HepG2 (cell line): ENCODE data around the gene PCNA. TPM values are rescaled to one million over a fixed set of nuclear protein-coding genes. Genes with fewer than 3 reads are reported as not detected.

Source experiments
- ATF7 ChIP-seq, 2 experiments: fragments of 450-650 bp in 1 of 2; sonication (generic) in 1 of 2; formaldehyde crosslinking in 1 of 2; IDR thresholded peaks; 2 replicates each; pipeline versions ENCODE4 v1.4.0 to v1.6.1; 2016 to 2020; ENCODE audit warnings: antibody characterized with exemption in 1 of 2, mild to moderate bottlenecking in 1 of 2, missing genetic modification reagents in 1 of 2
- DDIT3 ChIP-seq: sonication (generic); formaldehyde crosslinking; IDR thresholded peaks from 2 replicates; pipeline ENCODE4 v1.4.0; 2020; ENCODE audit warnings: mild to moderate bottlenecking, missing genetic modification reagents
- ERF ChIP-seq: IDR thresholded peaks from 2 replicates; pipeline ENCODE4 v1.6.1; 2018; ENCODE audit warnings: missing biosample characterization, missing genetic modification reagents
- HCFC1 ChIP-seq: fragments of 150-350 bp; IDR thresholded peaks from 2 replicates; pipeline ENCODE4 v1.6.1; 2014; ENCODE audit warnings: low read depth, low read length
- NFE2L2 ChIP-seq: fragments of 150-350 bp; IDR thresholded peaks from 2 replicates; pipeline ENCODE4 v1.6.1; 2014; ENCODE audit warnings: low read length
- NONO ChIP-seq, 2 experiments: fragments of 450-650 bp in 1 of 2; sonication (generic) in 1 of 2; formaldehyde crosslinking in 1 of 2; IDR thresholded peaks in 1 of 2; conservative IDR thresholded peaks in 1 of 2; 2 replicates each; pipeline versions ENCODE4 v1.6.1 to v1.8.0; 2017 to 2022; ENCODE audit warnings: mild to moderate bottlenecking in 1 of 2, missing genetic modification reagents in 1 of 2, moderate library complexity in 1 of 2
- POGZ ChIP-seq: sonication (generic); formaldehyde crosslinking; IDR thresholded peaks from 2 replicates; pipeline ENCODE4 v1.4.0; 2020; ENCODE audit warnings: mild to moderate bottlenecking, missing genetic modification reagents
- RBM39 ChIP-seq: fragments of 200-400 bp; formaldehyde crosslinking; IDR thresholded peaks from one replicate; pipeline ENCODE4 v1.6.1; 2018; ENCODE audit warnings: antibody characterized with exemption, mild to moderate bottlenecking, low read depth, low read length; ENCODE audit not compliant: poor library complexity, severe bottlenecking
- SIN3A ChIP-seq: IDR thresholded peaks from 2 replicates; pipeline ENCODE4 v1.6.1; 2011; ENCODE audit warnings: low read depth, mild to moderate bottlenecking, control low read depth, low read length, borderline replicate concordance
- SIX1 ChIP-seq: sonication (generic); formaldehyde crosslinking; IDR thresholded peaks from 2 replicates; pipeline ENCODE4 v1.4.0; 2020; ENCODE audit warnings: missing genetic modification reagents, borderline replicate concordance
- SMAD9 ChIP-seq: sonication (generic); formaldehyde crosslinking; IDR thresholded peaks from 2 replicates; pipeline ENCODE4 v1.5.1; 2020; ENCODE audit warnings: mild to moderate bottlenecking, missing genetic modification reagents
- SOX13 ChIP-seq, 3 experiments: fragments of 450-650 bp in 1 of 3; sonication (generic) in 1 of 3; formaldehyde crosslinking in 1 of 3; IDR thresholded peaks in 2 of 3; conservative IDR thresholded peaks in 1 of 3; 2 replicates each; pipeline versions ENCODE4 v1.5.0 to v1.6.1; 2016 to 2020; ENCODE audit warnings: antibody characterized with exemption in 1 of 3, mild to moderate bottlenecking in 1 of 3, missing compliant biosample characterization in 1 of 3, missing genetic modification reagents in 1 of 3, moderate library complexity in 1 of 3
- TCF12 ChIP-seq, 2 experiments: fragments of 450-650 bp in 1 of 2; sonication (generic) in 1 of 2; formaldehyde crosslinking in 1 of 2; IDR thresholded peaks; 2 replicates each; pipeline versions ENCODE4 v1.6.1 to v1.8.0; 2017 to 2022; ENCODE audit warnings: antibody characterized with exemption in 1 of 2, mild to moderate bottlenecking in 1 of 2, missing genetic modification reagents in 1 of 2, moderate library complexity in 1 of 2
- ZNF230 ChIP-seq: sonication (generic); formaldehyde crosslinking; IDR thresholded peaks from 2 replicates; pipeline ENCODE4 v1.4.0; 2020; ENCODE audit warnings: mild to moderate bottlenecking, missing genetic modification reagents
- ZNF232 ChIP-seq: sonication (generic); formaldehyde crosslinking; IDR thresholded peaks from 2 replicates; pipeline ENCODE4 v1.4.0; 2020; ENCODE audit warnings: missing genetic modification reagents, borderline replicate concordance
- ZNF234 ChIP-seq: sonication (generic); formaldehyde crosslinking; conservative IDR thresholded peaks from 2 replicates; pipeline ENCODE4 v1.5.1; 2020; ENCODE audit warnings: mild to moderate bottlenecking, missing genetic modification reagents
- ZNF30 ChIP-seq: sonication (generic); formaldehyde crosslinking; IDR thresholded peaks from 2 replicates; pipeline ENCODE4 v1.5.0; 2020; ENCODE audit warnings: mild to moderate bottlenecking, missing genetic modification reagents
- ZNF652 ChIP-seq: IDR thresholded peaks from 2 replicates; pipeline ENCODE4 v1.6.1; 2016; ENCODE audit warnings: low read depth, borderline replicate concordance
- ZNF746 ChIP-seq: sonication (generic); formaldehyde crosslinking; IDR thresholded peaks from 2 replicates; pipeline ENCODE4 v1.8.0; 2022; ENCODE audit warnings: mild to moderate bottlenecking, missing genetic modification reagents
- ZNF777 ChIP-seq: sonication (generic); formaldehyde crosslinking; IDR thresholded peaks from 2 replicates; pipeline ENCODE4 v1.4.0; 2020; ENCODE audit warnings: missing genetic modification reagents
- ZNF784 ChIP-seq: sonication (generic); formaldehyde crosslinking; IDR thresholded peaks from 2 replicates; pipeline ENCODE4 v1.5.1; 2020; ENCODE audit warnings: missing genetic modification reagents, mild to moderate bottlenecking, borderline replicate concordance
- ZNF792 ChIP-seq: IDR thresholded peaks from 2 replicates; pipeline ENCODE4 v1.6.1; 2016
- polyA plus RNA-seq, 8 experiments: library from polyadenylated mRNA; depleted of rRNA in 3 of 8; stranded (reverse) in 7 of 8; unstranded in 1 of 8; fragments of >200 nt; fragmentation: Illumina TruSeq in 4 of 8; extraction: Trizol in 4 of 8; gene quantifications; 2 replicates each; pipeline versions ENCODE4 v1.2.1 to v1.2.3, GENCODE V29; 2011 to 2016; ENCODE audit warnings: low read depth in 4 of 8, missing spikeins in 1 of 8, mixed read lengths in 1 of 8; ENCODE audit not compliant: insufficient read depth in 1 of 8
- total RNA-seq, 5 experiments: library from RNA; depleted of rRNA; stranded (reverse); fragments of >200 nt; fragmentation: Illumina TruSeq; extraction: Trizol; gene quantifications; 2 replicates each; pipeline ENCODE4 v1.2.3, GENCODE V29; 2016; ENCODE audit warnings: low read depth in 1 of 5
- TF ChIP-seq, protein P1 (sequence below), 2 experiments: sonication (generic) in 1 of 2; formaldehyde crosslinking in 1 of 2; IDR thresholded peaks; 2 replicates each; pipeline versions ENCODE4 v1.4.0 to v1.6.1; 2016 to 2020; ENCODE audit warnings: borderline replicate concordance in 1 of 2, low read depth in 1 of 2, mild to moderate bottlenecking in 1 of 2, missing genetic modification reagents in 1 of 2

Gene PCNA
- total and polyA plus RNA-seq, 2 of the 13 experiments (the other 11 are each of a cell fraction or from before 2014, with no cell fraction given), result 229 to 655 TPM

- TF ChIP-seq ZNF652 (no peak; the same call in 1 of the 2 replicates), SOX13 (IDR thresholded peaks at IDR 0.05) (no peak), SOX13 (CRISPR knock-in tag; conservative IDR thresholded peaks at IDR 0.05 in 1 of 2, IDR thresholded peaks at IDR 0.05 in 1 of 2) (peak in 1 of 2 experiments; percentile 54; a peak in 1 of 4 replicates), TCF12 (IDR thresholded peaks at IDR 0.05) (no peak), TCF12 (CRISPR knock-in tag; IDR thresholded peaks at IDR 0.05) (no peak), ATF7 (IDR thresholded peaks at IDR 0.05) (no peak), ATF7 (CRISPR knock-in tag; IDR thresholded peaks at IDR 0.05) (peak; percentile 64; the same call in 1 of the 2 replicates), ERF (CRISPR knock-in tag) (peak; percentile 65; the same call in 1 of the 2 replicates), SIN3A (no peak), NFE2L2 (no peak), HCFC1 (no peak), POGZ (CRISPR knock-in tag) (peak; percentile 73), DDIT3 (CRISPR knock-in tag) (no peak), SIX1 (CRISPR knock-in tag) (no peak), ZNF746 (no peak), RBM39 (no peak), ZNF792 (CRISPR knock-in tag) (0 out of 2 replicates have a peak, but pooled peaks have one; percentile 32), ZNF784 (no peak), ZNF30 (no peak), NONO (IDR thresholded peaks at IDR 0.05) (no peak), NONO (CRISPR knock-in tag; conservative IDR thresholded peaks at IDR 0.05) (no peak), ZNF232 (CRISPR knock-in tag) (no peak), ZNF230 (no peak), ZNF777 (CRISPR knock-in tag) (no peak), SMAD9 (CRISPR knock-in tag) (no peak), ZNF234 (no peak)
- TF ChIP-seq, protein P1, sequence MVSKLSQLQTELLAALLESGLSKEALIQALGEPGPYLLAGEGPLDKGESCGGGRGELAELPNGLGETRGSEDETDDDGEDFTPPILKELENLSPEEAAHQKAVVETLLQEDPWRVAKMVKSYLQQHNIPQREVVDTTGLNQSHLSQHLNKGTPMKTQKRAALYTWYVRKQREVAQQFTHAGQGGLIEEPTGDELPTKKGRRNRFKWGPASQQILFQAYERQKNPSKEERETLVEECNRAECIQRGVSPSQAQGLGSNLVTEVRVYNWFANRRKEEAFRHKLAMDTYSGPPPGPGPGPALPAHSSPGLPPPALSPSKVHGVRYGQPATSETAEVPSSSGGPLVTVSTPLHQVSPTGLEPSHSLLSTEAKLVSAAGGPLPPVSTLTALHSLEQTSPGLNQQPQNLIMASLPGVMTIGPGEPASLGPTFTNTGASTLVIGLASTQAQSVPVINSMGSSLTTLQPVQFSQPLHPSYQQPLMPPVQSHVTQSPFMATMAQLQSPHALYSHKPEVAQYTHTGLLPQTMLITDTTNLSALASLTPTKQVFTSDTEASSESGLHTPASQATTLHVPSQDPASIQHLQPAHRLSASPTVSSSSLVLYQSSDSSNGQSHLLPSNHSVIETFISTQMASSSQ (IDR thresholded peaks at IDR 0.05; ENCODE audit: low read depth), result no peak
- TF ChIP-seq, protein P1 (CRISPR knock-in tag; IDR thresholded peaks at IDR 0.05; ENCODE audit: borderline replicate concordance), result no peak
These were observed 37.1 kb upstream of the PCNA start (continued) for GRCh38 chr20:5156675-5157448.
